ENCODE results near the gene CD151.

DNA sequence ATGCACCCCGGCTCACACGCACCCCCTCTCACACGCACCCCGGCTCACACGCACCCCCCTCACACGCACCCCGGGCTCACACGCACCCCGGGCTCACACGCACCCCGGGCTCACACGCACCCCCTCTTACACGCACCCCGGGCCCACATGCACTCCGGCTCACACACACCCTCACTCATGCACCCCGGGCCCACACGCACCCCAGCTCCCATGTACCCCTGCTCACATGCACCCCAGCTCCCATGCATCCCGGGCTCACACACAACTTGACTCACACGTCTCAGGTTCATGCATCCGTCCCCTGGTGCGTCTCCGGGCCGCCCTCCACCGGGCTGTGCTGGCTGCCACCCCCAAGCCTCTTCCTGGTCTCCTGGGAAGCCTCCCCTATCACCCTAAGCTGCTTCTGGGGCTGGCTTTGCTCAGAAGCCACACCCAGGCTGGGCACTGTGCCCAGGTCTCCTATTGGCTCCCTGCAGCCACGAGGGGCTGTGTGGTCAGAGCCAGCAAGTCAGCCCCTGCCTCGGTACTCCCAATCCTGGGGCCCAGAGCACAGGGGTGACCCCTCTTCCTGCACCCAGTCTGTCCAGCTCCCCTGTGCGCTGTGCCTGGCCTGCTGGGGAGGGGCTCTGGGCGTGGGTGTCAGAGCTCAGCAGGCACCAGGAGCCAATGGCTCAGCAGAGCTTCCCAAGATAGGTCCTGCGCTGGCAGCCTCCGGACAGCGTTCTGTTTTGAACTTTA is 26.8 kb downstream of the CD151 start:
- no peak for TF ChIP-seq CTCF (IDR thresholded peaks at IDR 0.05)
- TF ChIP-seq POLR2A (IDR thresholded peaks at IDR 0.05), result no peak

Data from thyroid gland (tissue), 4 donors.